ENCODE data around the gene RABEPK. TPM values are rescaled to one million over a fixed set of nuclear protein-coding genes. Genes with fewer than 3 reads are reported as not detected.

The RABEPK gene
- total RNA-seq, 2 donors from 2014 or later: 7.5 to 12.1 TPM

DNA sequence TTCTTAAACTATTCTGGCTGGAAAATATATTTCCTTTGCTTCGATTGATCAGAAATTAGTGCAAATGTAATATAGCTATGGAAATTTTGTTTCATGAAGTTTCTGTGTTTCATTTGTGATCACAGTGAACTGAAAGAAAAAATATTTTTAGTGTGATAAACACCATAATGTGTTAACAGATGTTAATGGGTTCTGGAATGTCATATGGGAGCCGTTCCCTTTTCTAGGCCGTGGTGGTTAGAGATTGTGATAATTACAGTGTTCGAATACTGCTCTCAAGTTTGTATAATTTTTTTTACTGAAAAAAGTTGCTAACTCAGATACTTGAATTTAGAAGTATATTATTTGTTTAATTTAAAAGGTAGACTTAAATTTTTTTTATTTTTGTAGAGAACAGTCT lies 80.6 kb downstream of the RABEPK start:
- Histone ChIP-seq H3K9me3 (no peaks in the 10 kb centered on the region), H3K4me1 (peaks cover 0 to 8% of the 10 kb centered on the region in 2 donors), H3K36me3 (no peaks in the 10 kb centered on the region), H3K4me3 (no peak overlapping the region), H3K27ac (peak overlapping the region in 1 of 2 donors; percentile 45), H3K27me3 (no peaks in the 10 kb centered on the region)
- TF ChIP-seq, protein P1, sequence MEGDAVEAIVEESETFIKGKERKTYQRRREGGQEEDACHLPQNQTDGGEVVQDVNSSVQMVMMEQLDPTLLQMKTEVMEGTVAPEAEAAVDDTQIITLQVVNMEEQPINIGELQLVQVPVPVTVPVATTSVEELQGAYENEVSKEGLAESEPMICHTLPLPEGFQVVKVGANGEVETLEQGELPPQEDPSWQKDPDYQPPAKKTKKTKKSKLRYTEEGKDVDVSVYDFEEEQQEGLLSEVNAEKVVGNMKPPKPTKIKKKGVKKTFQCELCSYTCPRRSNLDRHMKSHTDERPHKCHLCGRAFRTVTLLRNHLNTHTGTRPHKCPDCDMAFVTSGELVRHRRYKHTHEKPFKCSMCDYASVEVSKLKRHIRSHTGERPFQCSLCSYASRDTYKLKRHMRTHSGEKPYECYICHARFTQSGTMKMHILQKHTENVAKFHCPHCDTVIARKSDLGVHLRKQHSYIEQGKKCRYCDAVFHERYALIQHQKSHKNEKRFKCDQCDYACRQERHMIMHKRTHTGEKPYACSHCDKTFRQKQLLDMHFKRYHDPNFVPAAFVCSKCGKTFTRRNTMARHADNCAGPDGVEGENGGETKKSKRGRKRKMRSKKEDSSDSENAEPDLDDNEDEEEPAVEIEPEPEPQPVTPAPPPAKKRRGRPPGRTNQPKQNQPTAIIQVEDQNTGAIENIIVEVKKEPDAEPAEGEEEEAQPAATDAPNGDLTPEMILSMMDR (IDR thresholded peaks at IDR 0.05): no peak
- no peak for DNase-seq (ENCODE audit: low spot score)

Other genes with a start within 250 kb of the RABEPK start
- 1 to 10 TPM; 4.0 to 5.3 TPM for gene SCAI, start 57.0 kb upstream of the RABEPK start, total RNA-seq
- gene PPP6C, start 10.7 kb upstream of the RABEPK start, total RNA-seq: 10 to 100 TPM; 28.5 to 32.9 TPM
- gene HSPA5, start 40.8 kb downstream of the RABEPK start, total RNA-seq: 100 to 1,000 TPM; 128 to 162 TPM
- 10 to 100 TPM; 26.0 to 30.5 TPM for gene GAPVD1, start 61.3 kb downstream of the RABEPK start, total RNA-seq

Data from right atrium auricular region (tissue), 2 donors.